Endothelial cell of umbilical vein (primary cell): ENCODE data around the gene RBMS3.

Experiments used
- EZH2 ChIP-seq: IDR thresholded peaks from 2 replicates; pipeline ENCODE4 v1.6.1; 2012; ENCODE audit warnings: borderline replicate concordance, low read depth, mild to moderate bottlenecking, moderate library complexity, low read length, inconsistent platforms; ENCODE audit not compliant: severe bottlenecking
- FOS ChIP-seq: IDR thresholded peaks from 2 replicates; pipeline ENCODE4 v1.6.1; 2011; ENCODE audit warnings: mild to moderate bottlenecking, low read length, moderate library complexity, borderline replicate concordance; ENCODE audit not compliant: insufficient read depth
- GATA2 ChIP-seq: IDR thresholded peaks from 2 replicates; pipeline ENCODE4 v1.7.0; 2011; ENCODE audit warnings: low read depth, mild to moderate bottlenecking, moderate library complexity, mixed read lengths, low read length; ENCODE audit not compliant: insufficient read length, insufficient read depth
- JUN ChIP-seq: IDR thresholded peaks from 2 replicates; pipeline ENCODE4 v1.6.1; 2011; ENCODE audit warnings: borderline replicate concordance, low read depth; ENCODE audit not compliant: insufficient read length, insufficient read depth
- POLR2A ChIP-seq: IDR thresholded peaks from 2 replicates; pipeline ENCODE4 v1.6.1; 2012; ENCODE audit warnings: low read depth, mild to moderate bottlenecking, control low read depth, low read length
- POLR2AphosphoS5 ChIP-seq: IDR thresholded peaks from 2 replicates; pipeline ENCODE4 v1.6.1; 2012; ENCODE audit warnings: low read depth, mild to moderate bottlenecking, control low read depth, low read length, moderate library complexity; ENCODE audit not compliant: insufficient read depth
- TF ChIP-seq, protein P1 (sequence below): IDR thresholded peaks from 2 replicates; pipeline ENCODE4 v1.6.1; 2011; ENCODE audit not compliant: insufficient read depth, insufficient read length
- TF ChIP-seq, protein P2 (sequence below), 2 donors: IDR thresholded peaks; 1 replicate in 1 of 2; 2 replicates in 1 of 2; pipeline ENCODE4 v1.5.1; 2011; ENCODE audit warnings: low read length in 2 of 2, mild to moderate bottlenecking in 2 of 2, moderate library complexity in 2 of 2, control low read depth in 1 of 2, inconsistent platforms in 1 of 2, low read depth in 1 of 2; ENCODE audit not compliant: insufficient read depth in 1 of 2; ENCODE audit errors: extremely low read depth in 1 of 2

DNA sequence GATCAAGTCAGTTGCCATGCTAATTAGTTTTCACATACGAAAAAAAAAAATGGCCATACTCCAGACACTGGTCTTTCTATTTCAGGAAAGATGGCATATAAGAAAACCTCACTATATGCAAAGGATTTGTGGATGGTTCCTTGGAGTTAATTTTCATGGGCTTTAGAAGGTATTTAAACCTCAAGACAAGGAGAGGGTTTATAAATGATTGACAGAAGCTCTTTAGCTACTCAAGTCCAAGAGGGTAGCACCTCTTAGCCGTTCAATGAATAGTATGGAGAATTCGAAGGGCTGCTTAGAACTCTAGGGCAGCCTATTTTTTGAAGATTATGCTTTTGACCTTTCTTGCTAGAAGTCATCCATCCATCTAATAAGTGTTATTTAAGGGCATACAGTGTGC is 41.7 kb downstream of the RBMS3 start:
- TF ChIP-seq EZH2 (no peak), POLR2AphosphoS5 (no peak), POLR2A (no peak), JUN (no peak), GATA2 (no peak), FOS (no peak)
- TF ChIP-seq, protein P1, sequence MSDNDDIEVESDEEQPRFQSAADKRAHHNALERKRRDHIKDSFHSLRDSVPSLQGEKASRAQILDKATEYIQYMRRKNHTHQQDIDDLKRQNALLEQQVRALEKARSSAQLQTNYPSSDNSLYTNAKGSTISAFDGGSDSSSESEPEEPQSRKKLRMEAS: no peak
- TF ChIP-seq, protein P2, sequence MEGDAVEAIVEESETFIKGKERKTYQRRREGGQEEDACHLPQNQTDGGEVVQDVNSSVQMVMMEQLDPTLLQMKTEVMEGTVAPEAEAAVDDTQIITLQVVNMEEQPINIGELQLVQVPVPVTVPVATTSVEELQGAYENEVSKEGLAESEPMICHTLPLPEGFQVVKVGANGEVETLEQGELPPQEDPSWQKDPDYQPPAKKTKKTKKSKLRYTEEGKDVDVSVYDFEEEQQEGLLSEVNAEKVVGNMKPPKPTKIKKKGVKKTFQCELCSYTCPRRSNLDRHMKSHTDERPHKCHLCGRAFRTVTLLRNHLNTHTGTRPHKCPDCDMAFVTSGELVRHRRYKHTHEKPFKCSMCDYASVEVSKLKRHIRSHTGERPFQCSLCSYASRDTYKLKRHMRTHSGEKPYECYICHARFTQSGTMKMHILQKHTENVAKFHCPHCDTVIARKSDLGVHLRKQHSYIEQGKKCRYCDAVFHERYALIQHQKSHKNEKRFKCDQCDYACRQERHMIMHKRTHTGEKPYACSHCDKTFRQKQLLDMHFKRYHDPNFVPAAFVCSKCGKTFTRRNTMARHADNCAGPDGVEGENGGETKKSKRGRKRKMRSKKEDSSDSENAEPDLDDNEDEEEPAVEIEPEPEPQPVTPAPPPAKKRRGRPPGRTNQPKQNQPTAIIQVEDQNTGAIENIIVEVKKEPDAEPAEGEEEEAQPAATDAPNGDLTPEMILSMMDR (IDR thresholded peaks at IDR 0.05; ENCODE audit: extremely low read depth in 1 of 2, insufficient read depth in 1 of 2, low read depth in 1 of 2, low read length in 2 of 2): no peak
